Mucosa of stomach (tissue), 1 donor: ENCODE data around the gene GALR3.
A peak's percentile ranks its signal among the peaks of the same experiment; 100 is the strongest.

ENCODE experiments used
- H3K27me3 ChIP-seq: one replicate; pipeline ENCODE4 v1.7.0; 2013; ENCODE audit warnings: mild to moderate bottlenecking, low read length; ENCODE audit not compliant: control insufficient read depth, insufficient read depth
- H3K36me3 ChIP-seq: one replicate; pipeline ENCODE4 v1.7.0; 2013; ENCODE audit warnings: low read length; ENCODE audit not compliant: control insufficient read depth, insufficient read depth
- H3K4me1 ChIP-seq: one replicate; pipeline ENCODE4 v1.7.0; 2013; ENCODE audit warnings: mild to moderate bottlenecking, low read length; ENCODE audit not compliant: control insufficient read depth, insufficient read depth
- H3K4me3 ChIP-seq: one replicate; pipeline ENCODE4 v1.7.0; 2013; ENCODE audit warnings: low read length
- H3K9ac ChIP-seq: one replicate; pipeline ENCODE4 v1.7.0; 2013; ENCODE audit warnings: mild to moderate bottlenecking, low read length, moderate library complexity
- H3K9me3 ChIP-seq: one replicate; pipeline ENCODE4 v1.7.0; 2013; ENCODE audit warnings: mild to moderate bottlenecking, low read length, moderate library complexity; ENCODE audit not compliant: control insufficient read depth
- donor health status: Pancreatic carcinoma.

Gene GALR3

GRCh38 chr22:37817705-37818408, 5.3 kb upstream of the GALR3 start:
- H3K9me3 ChIP-seq, result no peaks in the 10 kb centered on the region
- H3K36me3 ChIP-seq, result no peaks in the 10 kb centered on the region
- H3K9ac ChIP-seq, result peak overlapping the region; percentile 33
- peaks cover 21% of the 10 kb centered on the region for H3K4me1 ChIP-seq
- H3K4me3 ChIP-seq, result peak overlapping the region; percentile 33
- peaks cover 37% of the 10 kb centered on the region for H3K27me3 ChIP-seq

GRCh38 chr22:37818409-37819104, 4.6 kb upstream of the GALR3 start:
- Histone ChIP-seq H3K36me3 (no peaks in the 10 kb centered on the region), H3K27me3 (peaks cover 44% of the 10 kb centered on the region), H3K9ac (no peak overlapping the region), H3K4me1 (peaks cover 21% of the 10 kb centered on the region), H3K9me3 (no peaks in the 10 kb centered on the region), H3K4me3 (no peak overlapping the region)

- Histone ChIP-seq H3K9me3 (no peaks in the 10 kb centered on the region), H3K4me1 (peaks cover 21% of the 10 kb centered on the region), H3K36me3 (no peaks in the 10 kb centered on the region), H3K4me3 (no peak overlapping the region), H3K9ac (no peak overlapping the region), H3K27me3 (peaks cover 49% of the 10 kb centered on the region)
These were observed 4.1 kb upstream of the GALR3 start for GRCh38 chr22:37819105-37819433.

GRCh38 chr22:37820350-37820749, 2.8 kb upstream of the GALR3 start:
- peaks cover 21% of the 10 kb centered on the region for H3K4me1 ChIP-seq
- H3K9me3 ChIP-seq, result no peaks in the 10 kb centered on the region
- H3K9ac ChIP-seq, result no peak overlapping the region
- H3K36me3 ChIP-seq, result no peaks in the 10 kb centered on the region
- no peak overlapping the region for H3K4me3 ChIP-seq
- peaks cover 53% of the 10 kb centered on the region for H3K27me3 ChIP-seq

GRCh38 chr22:37822079-37822833, 926 bp upstream of the GALR3 start:
- Histone ChIP-seq H3K9me3 (no peaks in the 10 kb centered on the region), H3K9ac (no peak overlapping the region), H3K36me3 (no peaks in the 10 kb centered on the region), H3K4me1 (peaks cover 20% of the 10 kb centered on the region), H3K27me3 (peaks cover 53% of the 10 kb centered on the region), H3K4me3 (no peak overlapping the region)

GRCh38 chr22:37824674-37825641, 1.8 kb downstream of the GALR3 start:
- H3K27me3 ChIP-seq, result peaks cover 38% of the 10 kb centered on the region
- no peaks in the 10 kb centered on the region for H3K9me3 ChIP-seq
- H3K9ac ChIP-seq, result no peak overlapping the region
- H3K4me1 ChIP-seq, result no peaks in the 10 kb centered on the region
- no peaks in the 10 kb centered on the region for H3K36me3 ChIP-seq
- no peak overlapping the region for H3K4me3 ChIP-seq

GRCh38 chr22:37827056-37827455, 3.9 kb downstream of the GALR3 start:
- Histone ChIP-seq H3K4me3 (no peak overlapping the region), H3K9ac (no peak overlapping the region), H3K36me3 (peaks cover 15% of the 10 kb centered on the region), H3K27me3 (peaks cover 24% of the 10 kb centered on the region), H3K4me1 (no peaks in the 10 kb centered on the region), H3K9me3 (no peaks in the 10 kb centered on the region)

- Histone ChIP-seq H3K9ac (no peak overlapping the region), H3K36me3 (peaks cover 31% of the 10 kb centered on the region), H3K9me3 (no peaks in the 10 kb centered on the region), H3K4me3 (no peak overlapping the region), H3K4me1 (no peaks in the 10 kb centered on the region), H3K27me3 (no peaks in the 10 kb centered on the region)
These were observed 7.1 kb downstream of the GALR3 start for GRCh38 chr22:37830093-37830842.

- Histone ChIP-seq H3K27me3 (no peaks in the 10 kb centered on the region), H3K9ac (no peak overlapping the region), H3K4me1 (no peaks in the 10 kb centered on the region), H3K9me3 (no peaks in the 10 kb centered on the region), H3K36me3 (peaks cover 31% of the 10 kb centered on the region), H3K4me3 (no peak overlapping the region)
These were observed 8.3 kb downstream of the GALR3 start for GRCh38 chr22:37831472-37831871.

- Histone ChIP-seq H3K4me1 (no peaks in the 10 kb centered on the region), H3K27me3 (no peaks in the 10 kb centered on the region), H3K9ac (no peak overlapping the region), H3K4me3 (no peak overlapping the region), H3K9me3 (no peaks in the 10 kb centered on the region), H3K36me3 (peaks cover 31% of the 10 kb centered on the region)
These were observed 9.1 kb downstream of the GALR3 start for GRCh38 chr22:37832022-37832857.
